Activated T-helper 2 cell treated with anti-CD3 and anti-CD28 coated beads, Interferon-gamma antibody, Interleukin-2, Interleukin-4, amounts not matched to agents 10 μg/mL and 5 μg/mL and 100 μg/mL, durations not matched to agents 14 hours and 24 hours and 36 hours (primary cell): ENCODE data around the gene CEP350. TPM values are rescaled to one million over a fixed set of nuclear protein-coding genes. Genes with fewer than 3 reads are reported as not detected.

Source experiments
- total RNA-seq: library from RNA; stranded (reverse); gene quantifications from 2 replicates; pipeline ENCODE4 v1.2.3, GENCODE V29; 2022

The CEP350 gene
- total RNA-seq, 1 donor from 2014 or later = 43.7 TPM

Other genes with a start within 250 kb of the CEP350 start
- not detected in 2 replicates for gene FAM163A, start 211.5 kb upstream of the CEP350 start, total RNA-seq
- 55.6 and 55.7 TPM in 2 replicates for gene TOR1AIP2, start 77.0 kb upstream of the CEP350 start, total RNA-seq
- gene TOR1AIP1, start 72.5 kb upstream of the CEP350 start, total RNA-seq = 72.2 and 82.5 TPM in 2 replicates
- gene QSOX1, start 200.1 kb downstream of the CEP350 start, total RNA-seq = 58.7 and 62.6 TPM in 2 replicates